PC-3 (cell line): ENCODE measurements around the gene AGAP3. TPM values are rescaled to one million over a fixed set of nuclear protein-coding genes. Genes with fewer than 3 reads are reported as not detected.

ENCODE experiments used
- ATAC-seq: fragments of 200-7000 bp; cut with Tn5 transposase; 2 replicates; pipeline ENCODE4 v1.9.1; 2020; ENCODE audit warnings: mild to moderate bottlenecking, moderate library complexity
- BruUV-seq: library from RNA; stranded (reverse); fragments of 400-500 nt; replicated peaks from 2 replicates; lab custom pipeline; 2021; lab: Mats Ljungman, UMichigan
- CTCF ChIA-PET: fragments of 300-600 bp; sonication (Branson Sonifier 250); formaldehyde crosslinking; loops from one replicate; lab custom pipeline; 2022; ENCODE audit warnings: antibody characterized with exemption; lab: Charles Lee
- POLR2A ChIA-PET: fragments of 300-600 bp; sonication (Branson Sonifier 250); formaldehyde crosslinking; loops from one replicate; lab custom pipeline; 2022; ENCODE audit warnings: antibody characterized with exemption; ENCODE audit not compliant: unreplicated experiment; lab: Charles Lee
- DNase-seq: peaks from one replicate; pipeline ENCODE4 v3.0.0-alpha.2; 2015
- H2AFZ ChIP-seq: fragments of 300-600 bp; sonication (generic); 2 replicates; pipeline ENCODE4 v1.6.0; 2016; ENCODE audit warnings: antibody characterized with exemption, low read length
- H3F3A ChIP-seq: fragments of 300-600 bp; sonication (generic); one replicate; pipeline ENCODE4 v1.6.0; 2017; ENCODE audit warnings: antibody characterized with exemption, low read length, control low read depth, mild to moderate bottlenecking; ENCODE audit not compliant: unreplicated experiment
- H3K27ac ChIP-seq: fragments of 300-600 bp; sonication (generic); 2 replicates; pipeline ENCODE4 v1.5.1; 2016; ENCODE audit warnings: mild to moderate bottlenecking, low read length
- H3K27me3 ChIP-seq: fragments of 300-600 bp; sonication (generic); 2 replicates; pipeline ENCODE4 v1.6.1; 2016; ENCODE audit warnings: low read length, mixed read lengths
- H3K36me3 ChIP-seq: fragments of 300-600 bp; sonication (generic); 2 replicates; pipeline ENCODE4 v1.6.1; 2016; ENCODE audit warnings: low read depth, mixed run types, low read length, mixed read lengths
- H3K4me1 ChIP-seq: fragments of 300-600 bp; sonication (generic); 2 replicates; pipeline ENCODE4 v1.5.1; 2016; ENCODE audit warnings: low read length; ENCODE audit not compliant: insufficient read depth
- H3K4me2 ChIP-seq: fragments of 300-600 bp; sonication (generic); 2 replicates; pipeline ENCODE4 v1.6.0; 2016; ENCODE audit warnings: low read length
- H3K4me3 ChIP-seq: fragments of 300-600 bp; sonication (generic); 2 replicates; pipeline ENCODE4 v1.5.1; 2016; ENCODE audit warnings: mild to moderate bottlenecking, low read length, mixed read lengths
- H3K79me2 ChIP-seq: fragments of 300-600 bp; sonication (generic); 2 replicates; pipeline ENCODE4 v1.6.1; 2017; ENCODE audit warnings: low read length, mixed read lengths
- H3K9ac ChIP-seq: fragments of 300-600 bp; sonication (generic); 2 replicates; pipeline ENCODE4 v1.6.0; 2016; ENCODE audit warnings: mild to moderate bottlenecking, low read length
- H3K9me2 ChIP-seq: fragments of 300-600 bp; sonication (generic); replicated peaks from 2 replicates; pipeline ENCODE4 v1.6.1; 2016; ENCODE audit warnings: mixed run types, low read length, mixed read lengths
- H3K9me3 ChIP-seq: fragments of 300-600 bp; sonication (generic); 2 replicates; pipeline ENCODE4 v1.6.1; 2016; ENCODE audit warnings: low read length, mixed read lengths
- H4K20me1 ChIP-seq: fragments of 300-600 bp; sonication (generic); 2 replicates; pipeline ENCODE4 v1.6.1; 2016; ENCODE audit warnings: low read length, mixed read lengths
- CTCF ChIP-seq: fragments of 300-600 bp; sonication (generic); conservative IDR thresholded peaks from 2 replicates; pipeline ENCODE4 v1.5.1; 2017; ENCODE audit warnings: antibody characterized with exemption, low read depth, mild to moderate bottlenecking, low read length
- EZH2 ChIP-seq: fragments of 300-600 bp; sonication (generic); IDR thresholded peaks from one replicate; pipeline ENCODE4 v1.6.1; 2017; ENCODE audit warnings: antibody characterized with exemption, mild to moderate bottlenecking, low read length; ENCODE audit not compliant: unreplicated experiment
- EZH2phosphoT487 ChIP-seq: fragments of 300-600 bp; sonication (generic); IDR thresholded peaks from 2 replicates; pipeline ENCODE4 v1.6.1; 2018; ENCODE audit warnings: mild to moderate bottlenecking, antibody characterized with exemption, low read length, borderline replicate concordance
- intact Hi-C: fragments of 100-400 bp; cut with micrococcal nuclease; formaldehyde crosslinking; loops from 2 replicates; pipeline ENCODE4 v1.9.0; 2023
- total RNA-seq: library from RNA; depleted of rRNA; stranded (reverse); fragments of >200 nt; gene quantifications from 2 replicates; pipeline ENCODE4 v1.2.3, GENCODE V29; 2014

The AGAP3 gene
- total RNA-seq, 1 experiment from 2014 or later = 53.5 TPM

- Histone ChIP-seq H3K9ac (no peak overlapping the region), H3K4me1 (peaks cover 17% of the 10 kb centered on the region), H3F3A (peaks cover 7% of the 10 kb centered on the region), H3K4me2 (no peak overlapping the region), H2AFZ (no peak overlapping the region), H3K36me3 (no peaks in the 10 kb centered on the region), H3K27me3 (no peaks in the 10 kb centered on the region), H3K9me3 (no peaks in the 10 kb centered on the region), H3K27ac (no peak overlapping the region), H3K9me2 (no peaks in the 10 kb centered on the region), H3K4me3 (no peak overlapping the region), H4K20me1 (peaks cover 11% of the 10 kb centered on the region; the same call in 1 of the 2 replicates), H3K79me2 (peaks cover 25% of the 10 kb centered on the region)
- intact Hi-C loops = loop anchor here (5.0 to 10.0 kb wide), 3 partner anchors 33 to 213 kb away; partner anchors contain the start of gene KCNH2
- ATAC-seq = no peak
- no TSS peak for BruUV-seq
- ChIA-PET POLR2A (no interaction called here), CTCF (interaction anchor here (1.4 to 1.9 kb wide), 2 partner anchors 48 to 82 kb away, joined by 10 to 12 read pairs; partner anchors contain the start of gene ABCB8)
- DNase-seq = peak; percentile 7
- TF ChIP-seq CTCF (no peak), EZH2 (no peak), EZH2phosphoT487 (no peak)
These were observed 24.1 kb downstream of the AGAP3 start for GRCh38 chr7:151110236-151110940.

- Histone ChIP-seq H3K27ac (no peak overlapping the region), H3K27me3 (no peaks in the 10 kb centered on the region), H3F3A (peaks cover 7% of the 10 kb centered on the region), H3K4me3 (no peak overlapping the region), H3K9me2 (no peaks in the 10 kb centered on the region), H4K20me1 (peaks cover 17% of the 10 kb centered on the region; the same call in 1 of the 2 replicates), H3K9ac (no peak overlapping the region), H3K9me3 (no peaks in the 10 kb centered on the region), H3K4me1 (peaks cover 24% of the 10 kb centered on the region), H3K79me2 (peaks cover 32% of the 10 kb centered on the region), H2AFZ (no peak overlapping the region), H3K36me3 (no peaks in the 10 kb centered on the region), H3K4me2 (no peak overlapping the region)
- DNase-seq (peak; percentile 81), ATAC-seq (peak; percentile 54)
- intact Hi-C loops = loop anchor here (1.0 to 10.0 kb wide), 4 partner anchors 34 to 214 kb away; partner anchors contain the start of genes ABCB8 and KCNH2
- CTCF ChIA-PET = interaction anchor here (1.4 to 1.9 kb wide), 2 partner anchors 48 to 83 kb away, joined by 10 to 12 read pairs; partner anchors contain the start of gene ABCB8
- no TSS peak for BruUV-seq
- POLR2A ChIA-PET = no interaction called here
- TF ChIP-seq EZH2 = no peak
- TF ChIP-seq CTCF = peak; percentile 79
These were observed 24.8 kb downstream of the AGAP3 start for GRCh38 chr7:151110941-151111645.
